Mesothelial cell of epicardium (in vitro differentiated cells): ENCODE measurements around the gene GRIA3. TPM values are rescaled to one million over a fixed set of nuclear protein-coding genes. Genes with fewer than 3 reads are reported as not detected.

ENCODE experiments used
- DNase-seq, 2 experiments: peaks; one replicate each; pipeline ENCODE4 v3.0.0; 2021; ENCODE audit warnings: low spot score in 2 of 2; ENCODE audit not compliant: unreplicated experiment in 2 of 2
- H3K27ac Mint-ChIP-seq: 2 replicates; pipeline ENCODE4 v1.8.0; 2021; ENCODE audit warnings: mixed read lengths
- H3K27me3 Mint-ChIP-seq: 2 replicates; pipeline ENCODE4 v1.8.0; 2021; ENCODE audit warnings: low read depth, mixed read lengths
- H3K36me3 Mint-ChIP-seq: 2 replicates; pipeline ENCODE4 v1.8.0; 2021; ENCODE audit warnings: mixed read lengths
- H3K4me1 Mint-ChIP-seq: 2 replicates; pipeline ENCODE4 v1.8.0; 2021; ENCODE audit warnings: mixed read lengths
- H3K4me3 Mint-ChIP-seq: 2 replicates; pipeline ENCODE4 v1.8.0; 2021; ENCODE audit warnings: mild to moderate bottlenecking, moderate library complexity, mixed read lengths
- H3K9me3 Mint-ChIP-seq: 2 replicates; pipeline ENCODE4 v1.8.0; 2021; ENCODE audit warnings: mixed read lengths
- CTCF ChIP-seq: fragments of 200-600 bp; sonication (generic); IDR thresholded peaks from one replicate; pipeline ENCODE4 v1.5.0; 2021; ENCODE audit warnings: antibody characterized with exemption; ENCODE audit not compliant: unreplicated experiment
- total RNA-seq: library from RNA; stranded (reverse); gene quantifications from 3 replicates; pipeline ENCODE4 v1.2.1, GENCODE V29; 2021

Gene GRIA3
- total RNA-seq, 1 donor from 2014 or later: 1.9 TPM

DNA sequence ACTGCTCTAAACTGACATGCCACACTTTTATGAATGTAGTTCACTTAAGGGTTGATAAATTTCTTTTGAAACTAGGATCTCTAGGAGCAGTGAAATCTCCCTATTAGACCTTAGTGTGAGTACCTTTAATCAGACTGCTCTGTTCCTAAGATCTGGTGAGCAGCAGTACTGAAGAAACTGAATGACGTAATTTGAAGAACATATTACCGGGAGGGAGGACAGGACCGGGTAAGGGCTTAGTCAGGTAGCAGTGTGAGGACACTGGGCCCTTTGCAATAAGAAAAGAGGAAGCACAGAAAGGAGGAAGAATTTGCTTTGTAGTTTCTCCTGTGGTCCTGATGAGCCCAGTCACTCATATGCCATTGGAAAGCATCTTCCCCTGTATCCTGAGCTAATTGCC is 293.6 kb downstream of the GRIA3 start:
- Mint-ChIP-seq H3K27ac (no peak overlapping the region), H3K27me3 (no peaks in the 10 kb centered on the region), H3K9me3 (peaks cover 21% of the 10 kb centered on the region), H3K4me1 (peaks cover 8% of the 10 kb centered on the region), H3K36me3 (no peaks in the 10 kb centered on the region), H3K4me3 (no peak overlapping the region)
- TF ChIP-seq CTCF: no peak
- no peak for DNase-seq

DNA sequence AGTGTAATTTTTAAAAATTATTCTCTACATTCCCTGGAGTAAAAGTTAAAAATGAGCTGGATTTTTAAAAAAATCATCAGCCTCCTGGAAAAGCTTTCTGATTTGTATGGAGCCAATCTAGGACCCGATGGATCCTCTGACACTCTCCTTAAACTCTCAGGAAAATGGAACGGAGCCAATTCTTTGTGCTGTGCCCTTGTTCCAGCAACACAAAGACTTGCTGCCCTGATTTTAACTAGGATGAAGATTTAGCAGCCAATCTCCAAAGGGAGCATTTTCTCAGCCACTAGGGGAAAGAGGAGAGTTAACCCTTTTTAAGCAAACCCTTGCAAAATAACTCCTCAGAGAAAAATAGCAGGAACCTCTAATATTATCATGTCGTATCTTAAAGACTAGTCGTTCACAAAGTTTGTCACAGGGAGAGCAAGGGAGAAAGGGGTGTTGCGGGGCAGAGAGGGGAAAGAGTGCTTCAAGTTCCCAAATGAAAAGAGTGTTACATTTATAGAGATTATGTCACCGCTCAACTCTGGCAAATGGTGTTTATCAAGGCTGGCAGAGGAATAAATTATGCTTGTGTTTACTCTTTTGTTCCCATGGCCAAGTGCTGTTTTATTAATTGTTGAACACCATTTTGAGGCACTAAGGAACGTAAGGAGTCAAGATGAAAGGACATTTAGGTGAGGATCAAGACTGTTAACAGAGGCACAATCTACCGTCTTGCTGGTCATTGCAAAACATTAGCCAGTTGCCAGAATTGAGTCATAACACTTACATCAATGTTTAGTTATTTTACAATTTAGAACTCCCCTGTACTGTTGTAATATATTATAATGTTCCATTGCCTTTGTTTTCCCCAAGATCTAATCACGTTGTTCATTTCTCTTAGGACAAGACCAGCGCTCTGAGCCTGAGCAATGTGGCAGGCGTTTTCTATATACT is 298.1 kb downstream of the GRIA3 start:
- no peak for DNase-seq
- TF ChIP-seq CTCF: no peak
- H3K36me3 Mint-ChIP-seq: no peaks in the 10 kb centered on the region
- H3K9me3 Mint-ChIP-seq: peaks cover 23% of the 10 kb centered on the region
- H3K27ac Mint-ChIP-seq: no peak overlapping the region
- H3K4me1 Mint-ChIP-seq: peaks cover 1% of the 10 kb centered on the region
- H3K4me3 Mint-ChIP-seq: no peak overlapping the region
- no peaks in the 10 kb centered on the region for H3K27me3 Mint-ChIP-seq

- TF ChIP-seq CTCF: no peak
- Mint-ChIP-seq H3K9me3 (peaks cover 15% of the 10 kb centered on the region), H3K27me3 (no peaks in the 10 kb centered on the region), H3K27ac (no peak overlapping the region), H3K36me3 (no peaks in the 10 kb centered on the region), H3K4me3 (no peak overlapping the region), H3K4me1 (peaks cover 3% of the 10 kb centered on the region)
- no peak for DNase-seq
These were observed 302.2 kb downstream of the GRIA3 start for GRCh38 chrX:123486297-123486696.

- no peak overlapping the region for H3K4me3 Mint-ChIP-seq
- no peaks in the 10 kb centered on the region for H3K36me3 Mint-ChIP-seq
- no peak for DNase-seq
- no peak for TF ChIP-seq CTCF
- H3K27me3 Mint-ChIP-seq: no peaks in the 10 kb centered on the region
- H3K27ac Mint-ChIP-seq: no peak overlapping the region
- H3K4me1 Mint-ChIP-seq: peaks cover 3% of the 10 kb centered on the region
- H3K9me3 Mint-ChIP-seq: peaks cover 18% of the 10 kb centered on the region
These were observed 303.2 kb downstream of the GRIA3 start for GRCh38 chrX:123487236-123487635.

DNA sequence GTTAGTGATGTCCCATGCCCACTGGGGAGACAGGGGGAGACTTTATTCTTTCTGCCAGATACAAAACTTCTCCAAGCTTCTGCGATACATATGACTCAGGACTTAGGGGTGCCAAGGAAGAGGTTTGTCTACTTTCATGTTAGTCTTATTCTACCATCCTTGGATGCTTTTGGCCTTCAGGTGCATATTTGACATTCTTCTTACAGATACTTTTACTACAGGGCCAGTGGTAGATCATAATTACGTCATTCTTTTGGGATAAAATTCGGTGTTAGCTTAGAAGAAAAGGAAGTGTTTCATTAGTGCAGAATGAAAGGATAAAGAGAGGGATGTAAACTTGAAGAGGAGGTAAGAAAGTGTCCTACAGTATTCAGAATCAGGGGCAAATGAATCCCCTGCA is 303.6 kb downstream of the GRIA3 start:
- Mint-ChIP-seq H3K4me3 (no peak overlapping the region), H3K27ac (no peak overlapping the region), H3K4me1 (peaks cover 3% of the 10 kb centered on the region), H3K36me3 (no peaks in the 10 kb centered on the region), H3K27me3 (no peaks in the 10 kb centered on the region), H3K9me3 (peaks cover 18% of the 10 kb centered on the region)
- TF ChIP-seq CTCF: no peak
- no peak for DNase-seq
